ENCODE measurements around the gene TEX10. TPM values are rescaled to one million over a fixed set of nuclear protein-coding genes. Genes with fewer than 3 reads are reported as not detected.

Gene TEX10
- total RNA-seq, 1 donor from 2014 or later, result 35.1 TPM

- Mint-ChIP-seq H3K4me3 (ENCODE audit: low read depth) (no peak overlapping the region), H3K36me3 (ENCODE audit: insufficient read depth) (peaks cover 14% of the 10 kb centered on the region), H3K9me3 (ENCODE audit: low read depth) (no peaks in the 10 kb centered on the region), H3K4me1 (ENCODE audit: low read depth) (no peaks in the 10 kb centered on the region), H3K27me3 (no peaks in the 10 kb centered on the region), H3K27ac (no peak overlapping the region)
- DNase-seq (ENCODE audit: low spot score, unreplicated experiment), result no peak
- no peak for TF ChIP-seq CTCF (IDR thresholded peaks at IDR 0.05; ENCODE audit: unreplicated experiment)
These were observed 84.5 kb downstream of the TEX10 start for GRCh38 chr9:100268271-100268670.

- H3K36me3 Mint-ChIP-seq (ENCODE audit: insufficient read depth), result peaks cover 13% of the 10 kb centered on the region
- no peak overlapping the region for H3K4me3 Mint-ChIP-seq (ENCODE audit: low read depth)
- no peaks in the 10 kb centered on the region for H3K4me1 Mint-ChIP-seq (ENCODE audit: low read depth)
- DNase-seq (ENCODE audit: low spot score, unreplicated experiment), result no peak
- no peak overlapping the region for H3K27ac Mint-ChIP-seq
- no peaks in the 10 kb centered on the region for H3K27me3 Mint-ChIP-seq
- no peaks in the 10 kb centered on the region for H3K9me3 Mint-ChIP-seq (ENCODE audit: low read depth)
- TF ChIP-seq CTCF (IDR thresholded peaks at IDR 0.05; ENCODE audit: unreplicated experiment), result no peak
These were observed 85.5 kb downstream of the TEX10 start for GRCh38 chr9:100267211-100267610.

Other genes with a start within 250 kb of the TEX10 start
- gene MSANTD3, start 74.2 kb upstream of the TEX10 start, total RNA-seq, result 39.8 and 44.2 TPM in 2 replicates
- 69.1 and 78.1 TPM in 2 replicates for gene TMEFF1, start 120.2 kb upstream of the TEX10 start, total RNA-seq
- gene CAVIN4, start 225.1 kb upstream of the TEX10 start, total RNA-seq, result 14.5 and 18.1 TPM in 2 replicates